HG02610 (cell line): ENCODE results near the gene L3MBTL4.

ENCODE experiments used
- ATAC-seq: cut with Tn5 transposase; IDR thresholded peaks from one replicate; pipeline ENCODE4 v1.9.1; 2021; ENCODE audit warnings: mild to moderate bottlenecking, moderate library complexity; ENCODE audit not compliant: unreplicated experiment

The L3MBTL4 gene

DNA sequence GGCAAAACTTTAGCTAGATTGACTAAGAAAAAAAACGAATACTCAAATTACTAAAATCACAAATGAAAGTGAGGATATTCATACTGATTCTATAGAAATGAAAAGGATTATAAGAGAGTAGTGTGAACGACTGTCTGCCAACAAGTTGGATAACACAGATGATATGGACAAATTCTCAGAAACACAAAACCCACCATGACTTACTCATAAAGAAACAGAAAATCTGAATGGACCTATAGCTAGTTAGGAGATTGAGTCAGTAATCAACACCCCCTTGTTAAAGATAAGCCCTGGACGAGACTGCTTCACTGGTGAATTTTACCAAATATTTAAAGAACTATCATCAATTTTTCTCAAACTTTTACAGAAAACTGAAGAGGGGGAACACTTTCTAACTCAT, 410.6 kb downstream of the L3MBTL4 start:
- peak; percentile 84 for ATAC-seq

DNA sequence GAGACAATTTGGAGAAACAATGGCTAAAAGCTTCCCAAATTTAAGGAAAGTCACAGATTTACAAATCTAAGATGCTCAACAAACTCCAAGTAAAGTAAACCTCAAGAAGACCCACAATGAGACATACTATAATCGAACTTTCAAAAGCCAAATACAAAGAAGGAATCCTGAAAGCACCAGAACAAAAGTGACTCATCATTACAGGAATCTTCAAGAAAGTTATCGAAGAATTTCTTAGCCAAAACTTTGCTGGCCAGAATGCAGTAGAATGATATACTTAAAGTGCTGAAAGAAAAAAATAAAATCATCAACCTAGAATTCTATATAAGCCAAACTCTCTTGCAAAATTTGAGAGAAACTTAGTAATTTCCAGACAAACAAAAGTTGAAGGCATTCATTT, 412.8 kb downstream of the L3MBTL4 start:
- ATAC-seq: no peak

DNA sequence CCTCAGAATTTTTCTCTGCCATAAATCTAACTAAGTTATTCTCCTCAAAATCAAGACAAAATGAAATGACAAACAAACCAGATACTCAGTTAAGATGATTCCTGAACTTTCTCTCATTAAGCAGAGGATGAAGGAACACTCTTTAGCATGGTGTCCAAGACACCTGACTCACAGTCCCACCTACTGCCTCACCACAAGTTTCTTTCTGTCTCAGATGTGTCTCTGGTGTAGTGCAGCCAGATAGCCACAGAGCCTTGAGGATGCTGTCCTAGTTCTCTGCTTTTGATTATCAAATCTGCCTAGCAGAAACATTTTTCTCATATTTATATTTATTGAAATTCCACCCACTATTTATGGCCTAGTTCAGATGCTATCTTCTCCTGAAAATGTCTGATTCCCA, 415.8 kb downstream of the L3MBTL4 start:
- ATAC-seq: peak; percentile 100

DNA sequence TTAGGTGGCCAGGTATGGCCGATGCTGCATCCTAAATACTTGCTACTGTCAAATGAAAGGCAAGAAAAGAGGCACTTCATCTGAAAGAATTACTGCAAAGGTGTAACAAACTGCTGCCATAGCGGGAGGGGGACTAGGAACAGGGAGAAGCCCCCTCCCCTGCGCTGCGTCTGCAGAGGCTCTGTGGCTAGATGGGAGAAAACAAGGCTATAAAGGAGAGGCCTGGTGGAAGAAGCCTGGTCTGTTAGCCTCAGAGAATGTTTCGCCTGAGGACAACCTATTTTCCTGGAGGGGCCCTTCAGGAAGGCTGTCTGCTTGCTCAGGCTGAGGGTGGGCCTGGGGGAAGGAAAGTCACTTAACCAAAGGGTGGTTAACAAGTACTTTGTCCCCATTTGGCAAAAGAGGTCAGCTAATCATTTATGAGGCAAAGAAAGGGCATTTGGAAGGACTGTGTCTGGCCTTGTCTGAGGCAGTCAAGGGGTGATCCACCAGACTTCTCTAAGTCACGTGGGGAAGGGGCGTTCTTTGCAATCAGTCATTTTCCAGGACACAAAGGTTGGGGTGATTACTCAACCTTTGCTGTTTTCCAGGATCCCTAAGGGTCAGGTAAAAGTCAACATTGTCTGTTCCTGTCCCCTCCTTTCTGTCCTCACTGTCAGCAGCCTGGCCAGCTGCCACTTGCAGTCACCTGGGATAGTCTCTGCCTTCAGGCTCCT, 416.4 kb downstream of the L3MBTL4 start:
- ATAC-seq: peak; percentile 33

DNA sequence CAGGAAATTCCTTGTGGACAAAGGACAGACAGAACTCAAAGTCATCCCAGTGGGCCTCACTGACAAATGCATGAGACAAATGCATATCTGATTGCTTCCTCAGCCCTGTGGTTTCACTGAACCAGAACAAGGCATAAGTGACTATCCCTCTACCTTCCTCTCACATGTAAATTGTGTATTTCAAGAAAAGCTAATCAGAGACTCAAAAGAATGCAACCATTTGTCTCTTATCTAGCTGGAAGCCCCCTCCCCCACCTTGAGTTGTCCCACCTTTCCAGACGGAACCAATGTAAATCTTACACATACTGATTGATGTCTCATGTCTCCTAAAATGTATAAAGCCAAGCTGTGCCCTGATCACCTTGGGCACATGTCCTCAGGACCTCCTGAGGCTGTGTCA, 417.4 kb downstream of the L3MBTL4 start:
- no peak for ATAC-seq

DNA sequence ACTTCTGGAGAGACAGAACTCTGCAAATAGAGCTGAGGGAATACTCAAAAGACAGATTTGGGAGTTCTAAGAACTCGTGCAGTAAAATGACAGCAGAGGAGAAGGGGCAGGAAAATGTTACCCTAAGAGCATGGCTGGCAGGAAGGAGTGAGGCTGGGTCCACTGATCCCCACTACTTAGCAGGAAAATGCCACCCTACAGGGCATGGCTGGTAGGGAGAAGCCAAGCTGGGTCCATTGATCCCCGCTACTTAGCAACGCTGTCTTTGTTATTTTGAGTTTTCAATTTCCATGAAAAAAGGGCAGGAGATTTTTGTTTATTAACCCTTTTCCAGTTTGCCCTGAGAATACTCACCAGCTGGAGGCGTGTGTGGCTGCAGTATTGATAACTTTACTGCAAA, 419.1 kb downstream of the L3MBTL4 start:
- ATAC-seq: no peak

DNA sequence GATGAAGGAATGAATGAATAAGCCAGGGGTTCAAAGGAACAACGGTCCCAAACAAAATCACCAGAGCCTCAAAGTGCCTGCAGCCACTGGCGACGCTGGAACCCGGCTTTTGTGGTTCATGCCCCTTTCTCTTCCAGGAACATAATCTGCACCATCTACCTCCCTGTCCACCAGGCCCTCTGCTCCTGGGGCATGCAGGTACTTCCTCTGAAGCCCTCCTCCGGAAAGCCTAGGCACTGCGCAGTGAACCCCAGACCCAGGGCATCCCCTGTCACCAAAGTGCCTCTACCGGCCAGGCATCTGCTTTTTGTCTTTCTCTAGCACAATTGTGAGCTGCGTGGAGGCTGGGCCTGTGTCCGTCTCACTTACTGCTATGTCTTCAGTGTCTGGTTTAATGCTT, 420.8 kb downstream of the L3MBTL4 start:
- no peak for ATAC-seq

DNA sequence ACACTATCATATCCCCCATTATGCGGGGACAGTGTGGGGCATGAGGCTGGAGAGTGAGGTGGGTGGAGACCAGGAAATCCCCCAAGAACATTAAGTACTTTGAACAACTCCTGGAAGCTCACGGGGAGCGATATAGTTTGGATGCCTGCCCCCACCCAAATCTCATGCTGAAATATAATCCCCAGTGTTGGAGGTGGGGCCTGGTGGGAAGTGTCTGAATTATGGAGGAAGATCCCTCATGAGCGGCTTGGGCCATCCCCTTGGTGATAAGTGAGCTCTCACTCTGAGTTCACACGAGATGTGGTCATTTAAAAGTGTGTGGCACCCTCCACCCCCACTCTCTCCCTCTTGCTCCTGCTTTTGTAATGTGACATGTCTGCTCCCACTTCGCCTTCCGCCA, 422.3 kb downstream of the L3MBTL4 start:
- ATAC-seq: no peak

DNA sequence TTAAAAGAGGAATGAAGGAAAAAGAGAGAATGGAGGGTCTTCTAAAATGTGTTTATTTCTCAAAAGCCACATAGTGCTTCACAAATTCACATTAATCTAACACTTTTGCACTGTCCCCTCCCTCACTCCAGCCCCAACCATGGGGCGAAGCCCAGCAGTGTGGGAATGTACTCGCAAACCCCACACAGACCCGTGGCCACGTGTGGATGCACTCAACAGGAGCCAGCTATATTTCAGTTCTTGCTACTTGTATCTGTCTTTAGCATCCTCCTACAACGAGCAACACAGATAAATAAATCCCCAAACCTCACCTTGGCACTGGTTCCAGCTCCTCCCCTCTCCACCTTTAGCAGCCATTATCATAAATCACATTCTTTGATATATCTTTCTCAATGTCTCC, 427.5 kb downstream of the L3MBTL4 start:
- ATAC-seq: no peak

DNA sequence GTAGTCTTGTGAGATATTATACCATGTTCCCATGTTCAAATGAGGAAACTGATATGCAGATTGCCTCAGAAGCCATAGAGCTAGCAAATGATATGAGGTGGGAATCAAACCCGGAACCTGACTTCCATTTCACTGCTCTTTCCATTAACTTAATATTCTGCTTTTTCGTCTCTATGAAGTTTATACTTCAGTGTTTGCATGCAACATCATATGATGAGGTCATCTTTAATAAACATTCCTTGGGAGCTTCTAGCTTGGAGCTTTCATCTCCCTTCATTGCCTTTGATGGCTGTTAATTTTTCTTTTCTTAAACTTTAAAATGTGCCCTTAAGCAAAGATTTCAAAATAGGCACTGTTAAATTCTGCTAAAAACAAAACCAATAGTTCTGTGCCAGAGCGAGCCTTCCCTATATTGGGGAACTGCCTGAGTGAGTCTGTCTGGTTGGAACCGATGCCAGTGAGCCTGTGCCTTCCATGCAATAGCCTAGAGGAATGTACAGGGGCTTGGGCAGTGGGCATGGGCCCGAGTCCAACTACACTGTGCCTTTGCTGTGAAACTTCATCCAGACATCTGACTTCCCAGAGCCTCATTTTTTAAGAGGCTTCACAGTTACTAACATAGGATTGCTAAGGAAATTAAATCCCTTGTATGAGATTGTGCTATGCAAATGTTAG, 428.3 kb downstream of the L3MBTL4 start:
- no peak for ATAC-seq

DNA sequence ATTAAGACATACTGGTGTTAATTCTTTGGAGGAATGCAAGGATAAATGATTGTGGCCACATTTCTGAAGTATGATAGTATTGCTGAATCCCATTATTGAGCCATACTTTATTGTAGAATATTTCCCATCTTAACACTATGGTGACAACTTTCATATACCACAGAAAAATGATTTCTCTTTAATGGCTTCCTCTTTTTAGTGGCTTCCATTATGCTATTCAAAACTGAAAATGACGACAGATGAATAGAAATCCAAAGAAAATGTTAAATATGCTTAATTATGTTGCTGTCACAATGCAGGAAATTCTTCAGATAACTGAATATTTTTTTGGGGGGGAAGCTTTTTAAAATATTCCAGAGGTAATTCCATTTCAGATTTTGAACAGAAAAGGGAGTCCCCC, 430.5 kb downstream of the L3MBTL4 start:
- ATAC-seq: no peak

DNA sequence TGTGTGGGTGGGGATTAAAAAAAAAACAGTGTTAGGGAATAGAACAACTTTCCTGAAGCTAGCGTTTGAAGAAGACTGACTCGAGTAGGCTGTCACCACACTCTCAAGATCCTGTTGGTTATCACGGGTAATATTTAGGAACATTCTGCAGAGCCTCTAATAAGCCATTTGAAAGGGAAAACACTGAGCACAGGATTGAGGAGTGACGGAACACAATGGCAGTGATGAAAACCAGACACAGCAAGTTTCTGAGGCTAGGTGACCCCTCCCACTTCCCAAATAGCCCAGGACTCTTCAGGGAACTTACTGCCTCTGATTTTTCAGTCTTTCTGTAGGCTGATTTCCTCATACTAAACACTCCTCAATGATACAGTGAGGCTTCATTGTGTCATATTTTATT, 431.2 kb downstream of the L3MBTL4 start:
- ATAC-seq: no peak

DNA sequence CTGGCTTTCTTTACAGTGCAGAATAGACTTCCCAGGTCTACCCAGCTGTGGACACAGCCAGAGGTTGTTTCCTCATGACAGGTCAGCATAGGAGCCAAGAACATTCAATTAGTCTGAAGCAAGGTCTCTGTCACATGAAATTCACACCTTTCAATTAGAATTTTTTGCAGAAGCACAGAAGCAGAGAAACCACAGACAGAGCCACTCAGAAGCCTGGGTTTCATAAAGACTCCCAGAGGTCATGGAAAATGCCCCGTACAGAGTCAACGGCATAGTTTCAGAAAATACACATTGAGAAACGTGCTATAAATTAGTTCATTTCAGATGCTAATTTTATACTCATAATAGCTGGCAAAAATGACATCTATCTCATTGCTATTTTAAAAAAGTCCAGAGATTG, 432.4 kb downstream of the L3MBTL4 start:
- ATAC-seq: peak; percentile 54

DNA sequence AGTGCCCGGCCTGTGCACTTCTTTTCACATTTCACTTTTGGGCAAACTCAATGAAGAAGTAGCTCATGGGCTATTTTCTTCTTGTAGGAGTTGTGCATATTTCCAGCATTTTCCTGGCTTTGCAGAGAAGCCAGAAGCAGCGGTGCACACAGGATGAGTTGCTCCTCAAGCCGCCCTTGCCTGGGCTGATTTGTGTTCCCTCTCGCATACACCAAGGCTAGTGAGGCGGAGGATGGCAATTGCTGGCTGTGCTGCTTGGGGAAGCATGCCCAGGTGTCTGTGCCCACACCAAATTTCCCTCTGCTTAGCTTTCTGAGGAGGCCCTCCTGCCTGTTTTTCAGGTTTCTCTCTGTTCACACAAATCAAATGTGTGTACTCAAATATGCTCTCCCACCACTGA, 434.0 kb downstream of the L3MBTL4 start:
- no peak for ATAC-seq

DNA sequence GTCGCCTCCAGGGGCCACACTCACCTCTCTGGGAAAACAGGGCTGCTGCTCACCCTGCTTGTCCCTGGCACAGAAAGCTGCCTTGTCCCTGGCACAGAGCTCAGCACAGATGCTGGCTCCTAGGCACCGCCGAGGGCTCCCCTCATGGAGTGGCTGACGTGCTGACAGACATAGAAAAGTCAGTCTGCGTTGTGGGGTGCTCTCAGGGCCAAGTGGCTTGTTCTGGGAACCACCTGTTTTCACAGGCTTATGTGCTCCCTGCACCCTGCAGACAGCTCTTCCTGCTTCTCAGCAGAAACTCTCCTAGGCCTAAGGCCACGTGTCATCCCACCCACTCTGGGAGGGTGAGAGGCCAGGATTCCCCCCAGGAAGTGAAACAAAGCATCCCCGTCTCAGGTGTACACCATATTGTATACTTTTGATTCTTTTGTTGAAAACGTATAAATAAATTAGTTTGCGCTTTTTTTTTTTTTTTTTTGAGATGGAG, 434.7 kb downstream of the L3MBTL4 start:
- peak; percentile 72 for ATAC-seq

DNA sequence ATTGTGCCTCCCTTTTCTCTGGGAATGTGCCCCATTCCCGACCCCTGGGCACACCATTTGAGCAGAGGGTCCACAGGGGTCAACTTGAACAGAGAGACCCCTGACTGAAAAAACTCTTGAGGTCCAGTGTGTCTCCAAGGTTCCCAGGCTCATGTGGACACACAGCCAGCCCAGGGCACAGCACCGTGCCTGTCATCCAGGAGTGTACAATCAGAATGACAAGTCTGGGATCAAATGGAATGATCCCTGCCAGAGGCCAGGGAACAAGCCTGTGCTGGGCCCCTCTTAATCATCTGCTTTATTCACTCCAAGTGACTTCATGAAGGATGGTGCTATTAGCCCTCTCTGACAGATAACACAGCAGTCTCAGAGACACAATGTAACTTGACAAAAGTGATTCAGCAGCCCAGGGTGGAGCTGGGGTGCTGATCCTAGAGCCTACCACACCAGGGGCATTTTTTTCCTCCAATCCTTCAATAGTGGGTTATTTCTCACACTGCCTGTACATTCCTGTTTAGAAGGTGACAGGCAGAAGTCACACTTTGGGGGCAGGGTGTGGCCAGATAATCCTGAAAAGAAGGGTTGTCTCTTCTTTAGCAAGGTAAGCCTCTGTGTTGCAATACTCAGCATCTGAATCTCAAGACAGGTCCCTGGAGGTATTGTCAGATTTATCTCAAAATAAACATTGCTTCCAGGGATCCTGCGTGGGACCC, 435.4 kb downstream of the L3MBTL4 start:
- no peak for ATAC-seq

DNA sequence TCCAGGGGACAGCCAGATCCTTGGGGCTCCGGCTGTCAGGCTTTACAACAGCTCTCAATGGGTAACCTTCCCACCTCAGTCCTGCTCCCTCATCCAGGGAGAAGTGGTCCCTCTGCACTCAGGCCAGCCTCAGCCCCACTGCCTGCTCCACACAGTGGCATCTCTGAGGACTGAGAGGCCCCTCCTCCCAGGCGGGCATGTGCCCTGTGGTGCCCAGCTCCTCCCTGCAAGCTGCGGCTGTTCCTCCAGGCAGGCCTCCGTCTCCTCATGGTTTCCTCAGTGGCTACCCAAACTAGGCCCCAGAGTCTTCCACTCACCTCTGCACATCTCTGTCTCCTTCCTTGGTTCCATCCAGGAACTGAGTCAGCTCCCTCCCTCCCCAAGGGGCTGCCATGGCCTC, 437.7 kb downstream of the L3MBTL4 start:
- no peak for ATAC-seq

DNA sequence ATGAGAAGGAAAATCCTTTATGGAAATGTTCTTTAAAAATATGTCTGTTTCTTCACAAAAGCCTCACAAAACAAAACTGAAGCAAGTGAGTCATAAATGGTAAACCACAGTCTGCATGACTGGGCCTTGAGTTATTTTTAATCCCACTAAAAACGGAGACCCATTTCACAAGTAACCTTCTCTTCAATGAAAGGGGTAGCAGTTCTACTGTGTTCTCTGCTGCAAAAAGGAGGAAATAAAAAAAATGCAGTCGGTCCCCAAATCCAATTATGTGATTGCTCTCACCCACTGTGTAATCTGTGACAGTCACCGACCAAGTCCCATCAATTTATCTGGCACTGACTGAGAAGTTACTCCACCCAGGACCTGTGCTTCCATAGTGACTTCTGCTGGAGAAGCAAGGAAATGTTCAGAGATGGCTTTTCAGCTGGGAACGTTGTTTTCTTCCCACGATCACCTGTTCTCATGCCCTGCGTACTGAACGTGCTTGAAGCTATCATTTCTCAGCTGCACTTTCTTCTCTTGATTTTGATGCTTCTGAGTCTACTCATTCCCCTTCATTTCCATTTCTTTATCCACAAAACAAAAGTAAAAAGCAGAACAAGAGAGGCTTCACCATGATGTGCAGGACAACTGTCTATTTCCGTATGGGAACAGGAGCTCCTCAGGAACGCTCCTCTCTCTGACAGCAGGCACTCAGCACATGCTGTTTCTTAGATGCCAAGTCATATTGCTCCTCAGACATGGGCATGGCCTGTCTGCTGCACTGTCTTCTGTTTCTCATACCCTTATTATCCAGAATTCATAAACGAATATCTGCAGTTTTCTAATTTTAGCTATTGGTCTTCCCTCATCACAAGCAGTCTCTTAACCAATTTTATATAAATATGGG, 439.4 kb downstream of the L3MBTL4 start:
- peak; percentile 61 for ATAC-seq

DNA sequence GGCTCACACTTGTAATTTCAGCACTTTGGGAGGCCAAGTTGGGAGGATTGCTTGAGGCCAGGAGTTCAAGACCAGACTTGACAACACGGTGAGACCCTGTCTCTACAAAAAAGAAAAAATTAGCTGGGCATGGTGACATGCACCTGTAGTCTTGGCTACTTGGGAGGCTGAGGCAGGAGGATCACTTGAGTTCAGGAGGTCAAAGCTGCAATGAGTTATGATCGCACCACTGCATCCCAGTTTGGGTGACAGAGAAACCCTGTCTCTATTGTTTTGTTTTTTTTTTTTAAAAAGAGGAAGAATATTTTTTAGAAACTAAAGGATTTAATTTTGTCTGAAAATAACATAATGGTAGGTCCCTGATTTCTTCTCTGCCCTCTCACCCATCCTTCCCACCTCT, 440.0 kb downstream of the L3MBTL4 start:
- ATAC-seq: no peak

DNA sequence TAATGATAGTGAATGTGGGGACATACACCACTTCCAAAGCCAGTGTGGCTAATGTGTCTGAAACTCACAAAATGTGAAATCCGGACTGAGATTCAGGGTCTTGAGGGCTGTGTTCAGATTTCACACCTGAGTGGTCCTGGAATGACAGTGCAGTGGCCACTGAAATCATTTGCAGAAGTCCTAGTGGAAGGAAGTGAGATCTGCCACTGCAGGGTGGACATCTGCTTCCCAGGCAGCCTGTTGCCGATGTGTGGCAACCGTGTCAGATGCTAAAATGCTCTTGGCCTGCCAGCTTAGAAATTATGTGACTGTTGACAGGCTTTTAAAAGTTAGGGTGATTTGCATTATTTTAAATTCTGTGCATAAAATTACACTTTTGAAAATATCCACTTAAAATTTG, 441.6 kb downstream of the L3MBTL4 start:
- peak; percentile 26 for ATAC-seq

DNA sequence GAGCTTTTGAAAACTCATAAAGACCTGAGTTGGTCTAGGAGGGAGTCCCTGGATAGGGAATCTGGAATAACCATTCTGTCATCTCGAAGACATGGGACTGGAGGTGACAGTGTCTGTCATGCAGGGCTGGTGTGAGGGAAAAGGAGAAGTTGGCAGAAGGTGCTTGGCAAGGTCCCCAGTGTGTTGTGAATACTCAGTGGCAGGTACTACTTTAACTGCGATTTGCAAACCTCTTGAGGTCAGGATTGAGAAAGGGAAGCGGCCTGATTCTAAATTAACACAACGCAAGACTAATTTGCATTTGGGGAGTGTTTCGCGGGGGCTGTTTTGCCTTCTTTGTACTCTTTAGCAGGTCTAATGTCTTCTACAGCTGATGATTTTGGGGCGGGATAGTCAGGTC, 442.4 kb downstream of the L3MBTL4 start:
- ATAC-seq: peak; percentile 55
